A549 (cell line): ENCODE measurements around the gene EVA1C.

Source experiments
- CTCF ChIP-seq: fragments of >200 bp; sonication (Bioruptor Twin); formaldehyde crosslinking; IDR thresholded peaks from 3 replicates; pipeline ENCODE4 v1.5.1; 2016
- MAFK ChIP-seq: fragments of 450-650 bp; IDR thresholded peaks from 2 replicates; pipeline ENCODE4 v1.6.1; 2014; ENCODE audit not compliant: partially characterized antibody
- PHF8 ChIP-seq: fragments of 200-600 bp; sonication (generic); IDR thresholded peaks from 2 replicates; pipeline ENCODE4 v1.6.1; 2016; ENCODE audit warnings: low read depth, mild to moderate bottlenecking, antibody characterized with exemption, moderate library complexity, borderline replicate concordance
- POLR2A ChIP-seq: IDR thresholded peaks from 2 replicates; pipeline ENCODE4 v1.6.1; 2012; ENCODE audit warnings: mild to moderate bottlenecking, low read length
- RARB ChIP-seq: fragments of 250-450 bp; sonication (Bioruptor Pico); IDR thresholded peaks from 2 replicates; pipeline ENCODE4 v1.8.0; 2021; ENCODE audit warnings: mild to moderate bottlenecking, moderate library complexity
- REST ChIP-seq: fragments of 200-600 bp; sonication (generic); IDR thresholded peaks from 2 replicates; pipeline ENCODE4 v1.6.1; 2016; ENCODE audit warnings: antibody characterized with exemption, mild to moderate bottlenecking, moderate library complexity
- USF2 ChIP-seq: fragments of 450-650 bp; IDR thresholded peaks from 2 replicates; pipeline ENCODE4 v1.6.1; 2014; ENCODE audit warnings: antibody characterized with exemption

GRCh38 chr21:32455548-32455947, 43.0 kb downstream of the EVA1C start:
- no peak for TF ChIP-seq REST
- TF ChIP-seq USF2 = no peak
- no peak for TF ChIP-seq CTCF
- TF ChIP-seq POLR2A = no peak
- no peak for TF ChIP-seq PHF8
- TF ChIP-seq RARB (CRISPR knock-in tag) = no peak
- TF ChIP-seq MAFK = no peak
